ENCODE measurements around the gene NRK. TPM values are rescaled to one million over a fixed set of nuclear protein-coding genes. Genes with fewer than 3 reads are reported as not detected.
"Not testable (repeated sequence)": the region's sequence is repeated elsewhere in the genome, so short reads cannot be mapped to it uniquely, and the experiment has no call there.

NRK gene
- not detected for total RNA-seq

- DNase-seq (ENCODE audit: low read depth in 2 of 3, low spot score in 2 of 3) = no peak
Measured at GRCh38 chrX:105822138-105823091, at the start of gene NRK. TSS of gene NRK (plus strand) at chrX:105822539. CDS start at chrX:105822846, 307 bp downstream.

GRCh38 chrX:105773801-105774200 is 48.5 kb upstream of the NRK start:
- DNase-seq (ENCODE audit: low read depth in 2 of 3, low spot score in 2 of 3) = no peak

- no peak for DNase-seq (ENCODE audit: low read depth in 2 of 3, low spot score in 2 of 3)
Measured at GRCh38 chrX:105775679-105776078, 46.7 kb upstream of the NRK start.

- no peak for DNase-seq (ENCODE audit: low read depth in 2 of 3, low spot score in 2 of 3)
Measured at GRCh38 chrX:105781804-105782203, 40.5 kb upstream of the NRK start.

GRCh38 chrX:105796877-105797276 is 25.5 kb upstream of the NRK start:
- DNase-seq (ENCODE audit: low read depth in 2 of 3, low spot score in 2 of 3) = not testable (repeated sequence)

GRCh38 chrX:105803891-105804290 is 18.4 kb upstream of the NRK start:
- no peak for DNase-seq (ENCODE audit: low read depth in 2 of 3, low spot score in 2 of 3)

GRCh38 chrX:105805655-105806054 is 16.7 kb upstream of the NRK start:
- DNase-seq (ENCODE audit: low read depth in 2 of 3, low spot score in 2 of 3) = not testable (repeated sequence)

GRCh38 chrX:105816517-105816916 is 5.8 kb upstream of the NRK start:
- DNase-seq (ENCODE audit: low read depth in 2 of 3, low spot score in 2 of 3) = no peak

- DNase-seq (ENCODE audit: low read depth in 2 of 3, low spot score in 2 of 3) = no peak
Measured at GRCh38 chrX:105820247-105820646, 2.1 kb upstream of the NRK start.

- DNase-seq (ENCODE audit: low read depth in 2 of 3, low spot score in 2 of 3) = no peak
Measured at GRCh38 chrX:105821471-105822121, 743 bp upstream of the NRK start.

- no peak for DNase-seq (ENCODE audit: low read depth in 2 of 3, low spot score in 2 of 3)
Measured at GRCh38 chrX:105823092-105823455, 735 bp downstream of the NRK start.

GRCh38 chrX:105829011-105829410 is 6.7 kb downstream of the NRK start:
- DNase-seq (ENCODE audit: low read depth in 2 of 3, low spot score in 2 of 3) = no peak

GRCh38 chrX:105837232-105837631 is 14.9 kb downstream of the NRK start:
- no peak for DNase-seq (ENCODE audit: low read depth in 2 of 3, low spot score in 2 of 3)

- no peak for DNase-seq (ENCODE audit: low read depth in 2 of 3, low spot score in 2 of 3)
Measured at GRCh38 chrX:105845631-105846030, 23.3 kb downstream of the NRK start.

- not testable (repeated sequence) for DNase-seq (ENCODE audit: low read depth in 2 of 3, low spot score in 2 of 3)
Measured at GRCh38 chrX:105850100-105850499, 27.8 kb downstream of the NRK start.

GRCh38 chrX:105865709-105866108 is 43.4 kb downstream of the NRK start:
- no peak for DNase-seq (ENCODE audit: low read depth in 2 of 3, low spot score in 2 of 3)

- DNase-seq (ENCODE audit: low read depth in 2 of 3, low spot score in 2 of 3) = no peak
Measured at GRCh38 chrX:105869701-105870100, 47.4 kb downstream of the NRK start.

GRCh38 chrX:105870445-105870844 is 48.1 kb downstream of the NRK start:
- DNase-seq (ENCODE audit: low read depth in 2 of 3, low spot score in 2 of 3) = no peak

- DNase-seq (ENCODE audit: low read depth in 2 of 3, low spot score in 2 of 3) = no peak
Measured at GRCh38 chrX:105872941-105873340, 50.6 kb downstream of the NRK start.

GRCh38 chrX:105874790-105875189 is 52.5 kb downstream of the NRK start:
- no peak for DNase-seq (ENCODE audit: low read depth in 2 of 3, low spot score in 2 of 3)

- peak in 1 of 3 donors; percentile 1 for DNase-seq (ENCODE audit: low read depth in 2 of 3, low spot score in 2 of 3)
Measured at GRCh38 chrX:105876658-105877057, 54.3 kb downstream of the NRK start.

GRCh38 chrX:105880491-105880890 is 58.2 kb downstream of the NRK start:
- DNase-seq (ENCODE audit: low read depth in 2 of 3, low spot score in 2 of 3) = no peak

Data from hematopoietic multipotent progenitor cell (in vitro differentiated cells).